ENCODE measurements around the gene RBM6.
"Not testable (repeated sequence)": the region's sequence is repeated elsewhere in the genome, so short reads cannot be mapped to it uniquely, and the experiment has no call there.

DNA sequence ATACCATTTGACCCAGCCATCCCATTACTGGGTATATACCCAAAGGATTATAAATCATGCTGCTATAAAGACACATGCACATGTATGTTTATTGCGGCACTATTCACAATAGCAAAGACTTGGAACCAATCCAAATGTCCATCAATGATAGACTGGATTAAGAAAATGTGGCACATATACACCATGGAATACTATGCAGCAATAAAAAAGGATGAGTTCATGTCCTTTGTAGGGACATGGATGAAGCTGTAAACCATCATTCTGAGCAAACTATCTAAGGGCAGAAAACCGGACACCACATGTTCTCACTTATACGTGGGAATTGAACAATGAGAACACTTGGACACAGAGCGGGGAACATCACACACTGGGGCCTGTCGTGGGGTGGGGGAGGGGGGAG is 91.3 kb downstream of the RBM6 start:
- TF ChIP-seq, protein P1, sequence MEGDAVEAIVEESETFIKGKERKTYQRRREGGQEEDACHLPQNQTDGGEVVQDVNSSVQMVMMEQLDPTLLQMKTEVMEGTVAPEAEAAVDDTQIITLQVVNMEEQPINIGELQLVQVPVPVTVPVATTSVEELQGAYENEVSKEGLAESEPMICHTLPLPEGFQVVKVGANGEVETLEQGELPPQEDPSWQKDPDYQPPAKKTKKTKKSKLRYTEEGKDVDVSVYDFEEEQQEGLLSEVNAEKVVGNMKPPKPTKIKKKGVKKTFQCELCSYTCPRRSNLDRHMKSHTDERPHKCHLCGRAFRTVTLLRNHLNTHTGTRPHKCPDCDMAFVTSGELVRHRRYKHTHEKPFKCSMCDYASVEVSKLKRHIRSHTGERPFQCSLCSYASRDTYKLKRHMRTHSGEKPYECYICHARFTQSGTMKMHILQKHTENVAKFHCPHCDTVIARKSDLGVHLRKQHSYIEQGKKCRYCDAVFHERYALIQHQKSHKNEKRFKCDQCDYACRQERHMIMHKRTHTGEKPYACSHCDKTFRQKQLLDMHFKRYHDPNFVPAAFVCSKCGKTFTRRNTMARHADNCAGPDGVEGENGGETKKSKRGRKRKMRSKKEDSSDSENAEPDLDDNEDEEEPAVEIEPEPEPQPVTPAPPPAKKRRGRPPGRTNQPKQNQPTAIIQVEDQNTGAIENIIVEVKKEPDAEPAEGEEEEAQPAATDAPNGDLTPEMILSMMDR (IDR thresholded peaks at IDR 0.05): not testable (repeated sequence)
- TF ChIP-seq POLR2A (IDR thresholded peaks at IDR 0.05): not testable (repeated sequence)

Data from vagina (tissue), 2 donors.